ENCODE data around the gene UNC50. TPM values are rescaled to one million over a fixed set of nuclear protein-coding genes. Genes with fewer than 3 reads are reported as not detected.
A peak's percentile ranks its signal among the peaks of the same experiment; 100 is the strongest.

The UNC50 gene
- polyA plus RNA-seq: 111 and 123 TPM in 2 replicates
- 49.9 and 64.0 TPM in 2 replicates for polyA minus RNA-seq

DNA sequence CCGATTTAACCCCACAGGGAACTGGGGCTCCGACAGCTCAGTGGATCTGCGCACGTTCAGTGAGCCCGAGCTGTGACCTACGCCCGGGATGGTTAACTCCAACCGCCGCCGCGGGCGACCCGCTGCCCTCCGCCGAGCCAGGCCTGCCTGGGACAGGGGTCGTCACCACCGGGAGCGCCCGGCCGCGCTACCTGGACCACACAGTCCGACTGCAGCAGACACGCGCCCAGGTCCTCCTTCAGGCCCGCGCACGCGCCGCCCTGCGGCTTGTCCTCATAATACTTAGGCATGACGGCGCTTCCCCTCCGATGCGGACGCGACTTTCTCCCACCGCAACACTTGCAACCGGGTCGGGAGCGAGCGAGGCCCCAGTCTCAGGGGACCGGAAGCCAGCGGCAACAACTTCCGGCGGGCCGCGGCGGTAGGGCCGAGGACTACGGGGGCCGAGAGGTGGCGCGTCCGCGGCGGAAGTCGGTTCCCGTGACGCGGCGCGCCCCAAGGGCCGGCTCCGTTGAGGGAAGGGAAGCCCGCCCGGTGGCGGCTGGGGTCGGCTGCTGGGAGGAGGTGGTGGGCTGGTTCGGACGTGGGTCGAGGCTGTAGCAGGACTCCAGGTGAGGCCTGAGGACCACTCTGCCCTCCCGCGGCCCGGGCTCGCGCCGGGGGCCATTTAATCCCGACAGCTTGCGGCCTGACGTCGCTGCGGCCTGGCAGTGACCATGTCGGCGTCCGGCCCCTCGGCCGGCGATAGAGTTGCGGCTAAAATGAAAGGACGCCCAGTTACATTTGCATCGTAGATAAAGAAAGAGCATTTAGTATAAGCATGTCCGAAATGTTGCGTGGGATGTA lies at the start of gene UNC50, which contains the start of gene COA5:
Gene UNC50, plus strand, starts transcription at position 474 of the 846 bp plus-strand sequence. CDS start 1,171 bp downstream, outside the sequence.
Gene COA5, minus strand, starts transcription at position 397 of the 846 bp plus-strand sequence. Its CDS starts 107 bp downstream, at position 290.
- H3K9me2 ChIP-seq (ENCODE audit: insufficient read depth, low read length): no peaks in the 10 kb centered on the region
- no peaks in the 10 kb centered on the region for H3F3A ChIP-seq (ENCODE audit: insufficient read depth, low read length, poor library complexity, severe bottlenecking)
- H3K27me3 ChIP-seq (ENCODE audit: insufficient read depth, low read depth, low read length): no peaks in the 10 kb centered on the region
- H4K20me1 ChIP-seq (ENCODE audit: insufficient read depth): no peaks in the 10 kb centered on the region
- H3K27ac ChIP-seq (ENCODE audit: low read length): peak within 1 kb of the TSS; percentile 94
- H2AFZ ChIP-seq (ENCODE audit: low read depth, low read length): peak within 1 kb of the TSS; percentile 85
- H3K36me3 ChIP-seq (ENCODE audit: insufficient read depth, low read length): no peaks in the 10 kb centered on the region
- H3K4me3 ChIP-seq (ENCODE audit: low read length): peak within 1 kb of the TSS; percentile 86
- peak within 1 kb of the TSS; percentile 70 for H3K4me2 ChIP-seq (ENCODE audit: low read length)
- peaks cover 56% of the 10 kb centered on the region for H3K79me2 ChIP-seq (replicated peaks; ENCODE audit: insufficient read depth, low read length)
- H3K9me3 ChIP-seq (ENCODE audit: low read length): no peaks in the 10 kb centered on the region
- peak; percentile 67 for TF ChIP-seq SMC3 (conservative IDR thresholded peaks at IDR 0.05; ENCODE audit: poor library complexity)
- peak; percentile 82 for TF ChIP-seq TAF1 (IDR thresholded peaks at IDR 0.05; ENCODE audit: low read depth)
- peak; percentile 53 for TF ChIP-seq EP300 (conservative IDR thresholded peaks at IDR 0.05; ENCODE audit: poor library complexity, severe bottlenecking)
- peak; percentile 92 for TF ChIP-seq MXI1 (conservative IDR thresholded peaks at IDR 0.05; ENCODE audit: poor library complexity, severe bottlenecking)
- TF ChIP-seq RAD21 (conservative IDR thresholded peaks at IDR 0.05): no peak
- peak; percentile 91 for TF ChIP-seq POLR2AphosphoS5 (IDR thresholded peaks at IDR 0.05)
- peak; percentile 52 for TF ChIP-seq CTCF (IDR thresholded peaks at IDR 0.05; ENCODE audit: poor library complexity, severe bottlenecking)
- peak; percentile 91 for TF ChIP-seq REST (IDR thresholded peaks at IDR 0.05; ENCODE audit: borderline replicate concordance)
- no peak for TF ChIP-seq EZH2 (IDR thresholded peaks at IDR 0.05; ENCODE audit: borderline replicate concordance, insufficient read depth, low read length, poor library complexity, severe bottlenecking)
- peak within 1 kb of the TSS; percentile 96 for H3K9ac ChIP-seq (ENCODE audit: low read length)

- TF ChIP-seq SMC3 (conservative IDR thresholded peaks at IDR 0.05; ENCODE audit: poor library complexity) (no peak), CTCF (IDR thresholded peaks at IDR 0.05; ENCODE audit: poor library complexity, severe bottlenecking) (no peak), EP300 (conservative IDR thresholded peaks at IDR 0.05; ENCODE audit: poor library complexity, severe bottlenecking) (no peak), MXI1 (conservative IDR thresholded peaks at IDR 0.05; ENCODE audit: poor library complexity, severe bottlenecking) (no peak), EZH2 (IDR thresholded peaks at IDR 0.05; ENCODE audit: borderline replicate concordance, insufficient read depth, low read length, poor library complexity, severe bottlenecking) (no peak), POLR2AphosphoS5 (IDR thresholded peaks at IDR 0.05) (no peak), RAD21 (conservative IDR thresholded peaks at IDR 0.05) (no peak), REST (IDR thresholded peaks at IDR 0.05; ENCODE audit: borderline replicate concordance) (no peak), TAF1 (IDR thresholded peaks at IDR 0.05; ENCODE audit: low read depth) (no peak)
- peaks cover 13% of the 10 kb centered on the region for H3K36me3 ChIP-seq (ENCODE audit: insufficient read depth, low read length)
- no peak overlapping the region for H3K27ac ChIP-seq (ENCODE audit: low read length)
- no peak overlapping the region for H3K4me3 ChIP-seq (ENCODE audit: low read length)
- no peaks in the 10 kb centered on the region for H3K9me3 ChIP-seq (ENCODE audit: low read length)
- H3F3A ChIP-seq (ENCODE audit: insufficient read depth, low read length, poor library complexity, severe bottlenecking): no peaks in the 10 kb centered on the region
- no peak overlapping the region for H3K4me2 ChIP-seq (ENCODE audit: low read length)
- no peaks in the 10 kb centered on the region for H3K9me2 ChIP-seq (ENCODE audit: insufficient read depth, low read length)
- H4K20me1 ChIP-seq (ENCODE audit: insufficient read depth): no peaks in the 10 kb centered on the region
- no peak overlapping the region for H3K9ac ChIP-seq (ENCODE audit: low read length)
- no peak overlapping the region for H2AFZ ChIP-seq (ENCODE audit: low read depth, low read length)
- no peaks in the 10 kb centered on the region for H3K79me2 ChIP-seq (replicated peaks; ENCODE audit: insufficient read depth, low read length)
- H3K27me3 ChIP-seq (ENCODE audit: insufficient read depth, low read depth, low read length): no peaks in the 10 kb centered on the region
Measured at GRCh38 chr2:98558852-98559530, 49.4 kb upstream of the UNC50 start.

Measured in neural cell (in vitro differentiated cells).